Astrocyte of the cerebellum (primary cell): ENCODE measurements around the gene RABGAP1.

ENCODE experiments used
- DNase-seq: peaks from one replicate; pipeline ENCODE4 v3.0.0-alpha.2; 2011; ENCODE audit warnings: low read depth
- H3K4me3 ChIP-seq: 2 replicates; pipeline ENCODE4 v1.5.1; 2011; ENCODE audit warnings: mild to moderate bottlenecking, low read depth, low read length, moderate library complexity
- in situ Hi-C: cut with HindIII; loops from 2 replicates; pipeline ENCODE4 v1.10.0; 2017; ENCODE audit warnings: low sequenced_read_pairs
- TF ChIP-seq, protein P1 (sequence below): IDR thresholded peaks from 2 replicates; pipeline ENCODE4 v1.5.1; 2012; ENCODE audit warnings: low read length, low read depth, moderate library complexity, mild to moderate bottlenecking; ENCODE audit errors: missing control alignments

RABGAP1 gene

GRCh38 chr9:122944960-122945888, 4.4 kb downstream of the RABGAP1 start:
- in situ Hi-C loops: no loop called here
- no peak for DNase-seq
- TF ChIP-seq, protein P1, sequence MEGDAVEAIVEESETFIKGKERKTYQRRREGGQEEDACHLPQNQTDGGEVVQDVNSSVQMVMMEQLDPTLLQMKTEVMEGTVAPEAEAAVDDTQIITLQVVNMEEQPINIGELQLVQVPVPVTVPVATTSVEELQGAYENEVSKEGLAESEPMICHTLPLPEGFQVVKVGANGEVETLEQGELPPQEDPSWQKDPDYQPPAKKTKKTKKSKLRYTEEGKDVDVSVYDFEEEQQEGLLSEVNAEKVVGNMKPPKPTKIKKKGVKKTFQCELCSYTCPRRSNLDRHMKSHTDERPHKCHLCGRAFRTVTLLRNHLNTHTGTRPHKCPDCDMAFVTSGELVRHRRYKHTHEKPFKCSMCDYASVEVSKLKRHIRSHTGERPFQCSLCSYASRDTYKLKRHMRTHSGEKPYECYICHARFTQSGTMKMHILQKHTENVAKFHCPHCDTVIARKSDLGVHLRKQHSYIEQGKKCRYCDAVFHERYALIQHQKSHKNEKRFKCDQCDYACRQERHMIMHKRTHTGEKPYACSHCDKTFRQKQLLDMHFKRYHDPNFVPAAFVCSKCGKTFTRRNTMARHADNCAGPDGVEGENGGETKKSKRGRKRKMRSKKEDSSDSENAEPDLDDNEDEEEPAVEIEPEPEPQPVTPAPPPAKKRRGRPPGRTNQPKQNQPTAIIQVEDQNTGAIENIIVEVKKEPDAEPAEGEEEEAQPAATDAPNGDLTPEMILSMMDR: no peak
- H3K4me3 ChIP-seq: no peak overlapping the region

- in situ Hi-C loops: no loop called here
- no peak for DNase-seq
- TF ChIP-seq, protein P1: no peak
These were observed 5.7 kb downstream of the RABGAP1 start for GRCh38 chr9:122946461-122947005.

GRCh38 chr9:122948313-122948712, 7.5 kb downstream of the RABGAP1 start:
- TF ChIP-seq, protein P1: no peak
- no peak overlapping the region for H3K4me3 ChIP-seq
- in situ Hi-C loops: no loop called here
- DNase-seq: no peak

More at GRCh38 chr9:122946461-122947005, 5.7 kb downstream of the RABGAP1 start:
- H3K4me3 ChIP-seq: no peak overlapping the region

GRCh38 chr9:122949696-122950095, 8.9 kb downstream of the RABGAP1 start:
- no peak for DNase-seq
- in situ Hi-C loops: no loop called here
- H3K4me3 ChIP-seq: no peak overlapping the region
- TF ChIP-seq, protein P1: no peak

GRCh38 chr9:122950263-122950662, 9.4 kb downstream of the RABGAP1 start:
- no peak for DNase-seq
- TF ChIP-seq, protein P1: no peak
- H3K4me3 ChIP-seq: no peak overlapping the region
- in situ Hi-C loops: no loop called here

GRCh38 chr9:122951056-122951455, 10.2 kb downstream of the RABGAP1 start:
- no peak for DNase-seq
- TF ChIP-seq, protein P1: no peak
- no peak overlapping the region for H3K4me3 ChIP-seq
- in situ Hi-C loops: no loop called here
